Measurements from ENCODE around the gene USP28. TPM values are rescaled to one million over a fixed set of nuclear protein-coding genes. Genes with fewer than 3 reads are reported as not detected.
"Not testable (repeated sequence)": the region's sequence is repeated elsewhere in the genome, so short reads cannot be mapped to it uniquely, and the experiment has no call there.

Gene USP28
- 16.0 and 17.4 TPM in 2 replicates for polyA plus RNA-seq (2014; cell fraction: cytosol; rRNA removed)
- polyA plus RNA-seq (2014; cell fraction: nucleus; rRNA removed) = 24.7 and 32.7 TPM in 2 replicates

GRCh38 chr11:113875234-113876073 lies at the start of gene USP28:
Gene USP28 (minus strand): TSS chr11:113875572. CDS start chr11:113875501, 71 bp downstream.
- DNase-seq (ENCODE audit: low spot score) = peak; percentile 88

GRCh38 chr11:113923572-113923971 lies 48.2 kb upstream of the USP28 start:
- DNase-seq (ENCODE audit: low spot score) = no peak

GRCh38 chr11:113911491-113911890 lies 36.1 kb upstream of the USP28 start:
- not testable (repeated sequence) for DNase-seq (ENCODE audit: low spot score)

- no peak for DNase-seq (ENCODE audit: low spot score)
Observed at GRCh38 chr11:113908098-113908497, 32.7 kb upstream of the USP28 start.

- DNase-seq (ENCODE audit: low spot score) = no peak
Observed at GRCh38 chr11:113907681-113908080, 32.3 kb upstream of the USP28 start.

- DNase-seq (ENCODE audit: low spot score) = no peak
Observed at GRCh38 chr11:113907152-113907551, 31.8 kb upstream of the USP28 start.

GRCh38 chr11:113906516-113906915 lies 31.1 kb upstream of the USP28 start:
- DNase-seq (ENCODE audit: low spot score) = no peak

- DNase-seq (ENCODE audit: low spot score) = peak; percentile 29
Observed at GRCh38 chr11:113906038-113906437, 30.7 kb upstream of the USP28 start.

- DNase-seq (ENCODE audit: low spot score) = no peak
Observed at GRCh38 chr11:113904379-113905101, 29.2 kb upstream of the USP28 start, which contains the start of gene HTR3B. Gene HTR3B (plus strand): TSS chr11:113904796. CDS start chr11:113904934, 138 bp downstream.

GRCh38 chr11:113901141-113901540 lies 25.8 kb upstream of the USP28 start:
- DNase-seq (ENCODE audit: low spot score) = no peak

GRCh38 chr11:113896156-113896879 lies 20.9 kb upstream of the USP28 start:
- peak; percentile 34 for DNase-seq (ENCODE audit: low spot score)

- peak; percentile 77 for DNase-seq (ENCODE audit: low spot score)
Observed at GRCh38 chr11:113895367-113896155, 20.2 kb upstream of the USP28 start.

- DNase-seq (ENCODE audit: low spot score) = no peak
Observed at GRCh38 chr11:113894421-113894996, 19.1 kb upstream of the USP28 start.

- DNase-seq (ENCODE audit: low spot score) = no peak
Observed at GRCh38 chr11:113888848-113889247, 13.5 kb upstream of the USP28 start.

- DNase-seq (ENCODE audit: low spot score) = no peak
Observed at GRCh38 chr11:113885897-113886296, 10.5 kb upstream of the USP28 start.

- DNase-seq (ENCODE audit: low spot score) = no peak
Observed at GRCh38 chr11:113884361-113884836, 9.0 kb upstream of the USP28 start.

GRCh38 chr11:113881856-113882255 lies 6.5 kb upstream of the USP28 start:
- no peak for DNase-seq (ENCODE audit: low spot score)

GRCh38 chr11:113880971-113881370 lies 5.6 kb upstream of the USP28 start:
- no peak for DNase-seq (ENCODE audit: low spot score)

GRCh38 chr11:113879446-113879845 lies 4.1 kb upstream of the USP28 start:
- DNase-seq (ENCODE audit: low spot score) = not testable (repeated sequence)

- DNase-seq (ENCODE audit: low spot score) = no peak
Observed at GRCh38 chr11:113877670-113878055, 2.3 kb upstream of the USP28 start.
